Right cardiac atrium (tissue), 5 donors: ENCODE data around the gene NDC80. TPM values are rescaled to one million over a fixed set of nuclear protein-coding genes. Genes with fewer than 3 reads are reported as not detected.
"Not testable (repeated sequence)": the region's sequence is repeated elsewhere in the genome, so short reads cannot be mapped to it uniquely, and the experiment has no call there.

Experiments used
- ATAC-seq, 2 donors: fragments of 200-7000 bp; cut with Tn5 transposase; one replicate each; pipeline versions ENCODE4 v1.8.0 to v1.9.1; 2020; ENCODE audit warnings: moderate library complexity in 2 of 2, mild to moderate bottlenecking in 1 of 2
- DNase-seq, 3 donors: peaks; one replicate each; pipeline ENCODE4 v3.0.0-alpha.2; 2020
- H3K27ac ChIP-seq: one replicate; pipeline ENCODE4 v1.5.1; 2013; ENCODE audit warnings: mild to moderate bottlenecking, low read length, control low read depth, moderate library complexity
- H3K27me3 ChIP-seq: one replicate; pipeline ENCODE4 v1.6.1; 2013; ENCODE audit not compliant: control insufficient read depth, insufficient read depth
- H3K4me1 ChIP-seq: one replicate; pipeline ENCODE4 v1.6.1; 2013; ENCODE audit warnings: low read length; ENCODE audit not compliant: control insufficient read depth, insufficient read depth
- H3K4me3 ChIP-seq: one replicate; pipeline ENCODE4 v1.5.1; 2013; ENCODE audit warnings: low read length, control low read depth
- H3K9me3 ChIP-seq: one replicate; pipeline ENCODE4 v1.6.1; 2013; ENCODE audit warnings: low read length; ENCODE audit not compliant: control insufficient read depth
- WGBS: extraction: QIAGEN DNeasy Blood & Tissue Kit; methylation state at CpG from one replicate; pipeline ENCODE4 v1.1.7; 2013; 5-methylcytosine and 5-hydroxymethylcytosine counted together
- intact Hi-C, 4 donors: fragments of 100-400 bp; cut with DNase I; formaldehyde crosslinking; loops; one replicate each; pipeline versions ENCODE4 v1.11.0 to v1.14.0; 2022 to 2023
- polyA plus RNA-seq: library from polyadenylated mRNA; stranded (reverse); fragments of 200-250 nt; gene quantifications from one replicate; pipeline ENCODE4 v1.2.3, GENCODE V29; 2013
- total RNA-seq, 4 donors: library from RNA; stranded (reverse); fragmentation: NEBNext Ultra II Directional; extraction: Animal tissue kit (Norgen Biotek cat#: 25700); gene quantifications; one replicate each; pipeline ENCODE4 v1.2.1, GENCODE V29; 2021
- donor health status: healthy with polysubstance abuse.
- donor health status: DM: no; HTN: yes; CAD: no.
- donor health status: DM: no; HTN: no; CAD: no.
- donor health status: DM: no; HTN: yes; CAD: no; lungs with severe emphysema.
- donor health status: DM: yes; HTN: yes; CAD: no.

The NDC80 gene
- total and polyA plus RNA-seq, 5 donors, result 0.17 to 1.1 (median 0.28) TPM

DNA sequence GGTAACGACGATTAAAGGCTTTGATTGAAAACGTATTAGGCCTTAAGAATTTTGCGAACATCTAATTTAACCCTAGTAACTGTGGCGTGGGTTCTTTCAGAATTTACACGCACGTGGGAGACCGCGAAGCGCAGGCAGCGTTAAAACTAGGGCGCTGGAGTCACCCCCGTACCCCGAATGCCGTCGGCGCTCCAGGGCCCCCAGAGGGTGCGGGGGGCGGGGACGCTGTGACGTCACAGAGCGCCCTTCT, 83.5 kb downstream of the NDC80 start:
- intact Hi-C loops, result loop anchor here in 2 of 4 donors (5.0 to 10.0 kb wide), 2 partner anchors 80 to 83 kb away; partner anchors contain the start of genes METTL4 (in 2 of the 2) and NDC80 (in 2 of the 2)
- ATAC-seq (peak; percentile 66 to 69), DNase-seq (peak in 2 of 3 donors; percentile 74 to 90)
- H3K4me3 ChIP-seq, result peak overlapping the region; percentile 77
- WGBS, result 1% methylated on average over 22 of the region's 22 CpGs
- peaks cover 3% of the 10 kb centered on the region for H3K4me1 ChIP-seq
- H3K27ac ChIP-seq, result peak overlapping the region; percentile 98
- no peaks in the 10 kb centered on the region for H3K9me3 ChIP-seq
- H3K27me3 ChIP-seq, result no peaks in the 10 kb centered on the region

DNA sequence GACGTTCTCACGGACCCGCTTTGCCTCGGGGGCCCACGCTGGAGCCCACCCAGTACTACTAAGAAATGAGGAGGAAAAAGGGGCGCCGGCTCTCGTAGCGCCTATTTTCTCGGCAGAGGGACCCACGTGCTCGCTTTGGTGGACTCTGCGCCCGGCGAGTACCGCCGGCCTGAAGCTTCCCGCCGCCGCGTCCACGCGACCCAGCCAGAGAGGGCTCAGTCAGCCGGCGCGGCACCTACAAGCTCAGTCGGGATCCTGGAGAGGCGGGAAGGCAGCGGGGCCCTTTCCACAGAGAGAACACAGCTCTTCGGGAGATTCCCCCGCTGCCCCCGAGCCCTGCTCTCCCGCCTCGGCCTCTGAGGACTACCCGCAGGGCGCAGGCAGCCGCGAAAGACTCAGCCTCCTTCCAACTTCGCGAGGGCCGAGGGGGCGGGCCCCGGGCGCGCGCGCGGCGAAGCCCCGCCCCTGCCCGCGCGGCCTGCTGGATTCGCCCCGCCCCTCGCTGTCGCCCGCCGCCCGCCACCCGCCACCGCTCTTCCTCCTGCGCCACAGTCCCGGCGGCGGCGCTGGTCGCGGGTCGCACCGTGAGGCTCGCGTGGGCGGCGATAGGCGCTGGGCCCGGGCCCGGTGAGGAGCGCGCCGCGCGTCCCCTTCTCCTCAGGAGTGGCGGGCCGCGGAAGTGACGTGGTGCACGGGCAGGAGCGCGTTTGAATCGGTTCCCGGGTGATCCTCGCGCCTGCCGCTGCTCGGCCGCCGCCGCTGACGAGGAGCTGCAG, 84.0 kb downstream of the NDC80 start, which contains the start of gene SMCHD1:
TSS of gene SMCHD1 (plus strand) at position 549 of the 776 bp plus-strand sequence. CDS start 350 bp downstream, outside the sequence.
- under 1% methylated on average over 100 of the region's 100 CpGs for WGBS
- intact Hi-C loops, result loop anchor here in 2 of 4 donors (5.0 to 10.0 kb wide), 2 partner anchors 81 to 83 kb away; partner anchors contain the start of genes METTL4 (in 2 of the 2) and NDC80 (in 2 of the 2)
- ATAC-seq (peak; percentile 90 to 91), DNase-seq (peak; percentile 90 to 97 (median 96))
- Histone ChIP-seq H3K9me3 (no peaks in the 10 kb centered on the region), H3K27ac (peak within 1 kb of the TSS; percentile 98), H3K27me3 (no peaks in the 10 kb centered on the region), H3K4me3 (peak within 1 kb of the TSS; percentile 77), H3K4me1 (peaks cover 3% of the 10 kb centered on the region)

DNA sequence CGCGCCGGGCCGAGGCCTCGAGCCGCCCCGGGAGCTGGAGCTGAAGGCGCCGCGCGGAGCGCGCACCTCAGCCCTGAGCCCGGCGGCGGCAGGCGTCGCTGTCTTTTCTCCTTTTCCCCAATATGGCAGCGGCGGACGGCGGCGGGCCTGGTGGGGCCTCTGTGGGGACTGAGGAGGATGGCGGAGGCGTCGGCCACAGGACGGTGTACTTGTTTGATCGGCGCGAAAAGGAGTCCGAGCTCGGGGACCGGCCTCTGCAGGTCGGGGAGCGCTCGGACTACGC, 84.5 kb downstream of the NDC80 start:
- DNase-seq (no peak), ATAC-seq (no peak)
- intact Hi-C loops, result loop anchor here in 2 of 4 donors (5.0 to 10.0 kb wide), 2 partner anchors 81 to 84 kb away; partner anchors contain the start of genes METTL4 (in 2 of the 2) and NDC80 (in 2 of the 2)
- Histone ChIP-seq H3K4me3 (peak overlapping the region; percentile 77), H3K9me3 (no peaks in the 10 kb centered on the region), H3K27me3 (no peaks in the 10 kb centered on the region), H3K4me1 (peaks cover 3% of the 10 kb centered on the region), H3K27ac (peak overlapping the region; percentile 98)
- under 1% methylated on average over 37 of the region's 37 CpGs for WGBS

DNA sequence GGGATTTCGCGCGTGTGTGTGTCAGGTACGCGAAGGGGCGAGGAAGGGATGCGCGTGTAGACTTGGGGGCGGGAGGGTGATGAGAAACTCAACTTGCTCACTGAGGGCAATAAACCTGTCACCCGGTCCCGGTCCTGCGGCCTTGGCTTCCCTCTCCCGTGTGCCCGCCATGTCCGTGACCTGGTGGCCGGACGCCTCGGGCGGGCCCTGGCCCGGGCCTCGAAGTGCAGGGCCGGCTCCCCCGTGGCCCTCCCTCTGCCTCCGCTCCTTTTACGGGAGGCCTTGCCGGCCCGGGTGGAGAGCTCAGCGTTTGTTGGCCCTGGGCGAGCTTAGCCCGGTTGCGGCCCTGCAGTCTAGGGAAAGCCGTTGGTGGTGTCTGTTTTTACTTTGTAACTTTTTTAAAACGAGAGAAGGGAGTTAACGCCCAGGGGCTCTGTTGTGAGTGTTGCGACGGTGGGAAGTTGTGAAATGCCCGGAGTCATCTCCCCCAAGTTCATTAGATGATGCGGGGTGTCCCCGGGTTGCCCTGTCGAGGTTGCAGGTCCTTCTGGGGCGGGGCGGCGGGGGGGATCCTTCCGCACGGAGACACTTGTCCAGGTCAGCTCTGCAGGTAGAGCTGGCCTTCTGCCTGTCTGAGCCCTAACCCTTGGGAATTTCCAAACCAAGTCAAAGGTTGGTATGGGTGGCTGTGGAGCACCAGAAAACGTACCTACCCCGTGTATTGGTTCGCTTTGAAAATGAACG, 85.1 kb downstream of the NDC80 start:
- WGBS, result under 1% methylated on average over 49 of the region's 49 CpGs
- peak; percentile 56 to 84 (median 84) for DNase-seq
- H3K27me3 ChIP-seq, result no peaks in the 10 kb centered on the region
- H3K4me3 ChIP-seq, result peak overlapping the region; percentile 77
- no peaks in the 10 kb centered on the region for H3K9me3 ChIP-seq
- peak overlapping the region; percentile 98 for H3K27ac ChIP-seq
- peak; percentile 77 for ATAC-seq
- intact Hi-C loops, result loop anchor here in 2 of 4 donors (5.0 to 10.0 kb wide), 2 partner anchors 82 to 84 kb away; partner anchors contain the start of genes METTL4 (in 2 of the 2) and NDC80 (in 2 of the 2)
- H3K4me1 ChIP-seq, result peaks cover 3% of the 10 kb centered on the region

DNA sequence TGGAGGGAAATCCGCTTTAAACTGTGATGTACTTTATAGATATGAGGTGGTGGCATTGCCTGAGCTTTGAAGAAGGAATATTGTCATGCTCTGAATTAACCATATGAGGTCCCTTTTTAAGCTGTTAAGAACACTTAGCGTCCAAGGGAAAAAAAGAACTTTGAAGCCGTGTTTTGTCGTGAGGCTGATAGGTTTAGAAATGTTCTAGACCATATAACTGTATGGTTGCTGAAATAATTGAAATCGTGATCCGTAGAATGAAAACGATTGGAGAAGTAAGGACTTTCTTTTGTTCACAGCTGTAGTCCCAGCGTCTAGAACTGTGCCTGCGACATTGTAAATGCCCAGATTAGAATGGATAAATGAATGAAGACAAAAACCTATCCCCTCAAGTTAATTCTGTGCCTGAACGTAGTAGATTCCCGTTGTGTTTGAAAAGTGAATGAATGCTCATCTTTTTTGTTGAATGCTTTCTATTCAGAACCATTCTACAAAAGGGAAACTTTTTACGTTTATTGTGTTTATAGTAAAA, 85.7 kb downstream of the NDC80 start:
- peaks cover 3% of the 10 kb centered on the region for H3K4me1 ChIP-seq

DNA sequence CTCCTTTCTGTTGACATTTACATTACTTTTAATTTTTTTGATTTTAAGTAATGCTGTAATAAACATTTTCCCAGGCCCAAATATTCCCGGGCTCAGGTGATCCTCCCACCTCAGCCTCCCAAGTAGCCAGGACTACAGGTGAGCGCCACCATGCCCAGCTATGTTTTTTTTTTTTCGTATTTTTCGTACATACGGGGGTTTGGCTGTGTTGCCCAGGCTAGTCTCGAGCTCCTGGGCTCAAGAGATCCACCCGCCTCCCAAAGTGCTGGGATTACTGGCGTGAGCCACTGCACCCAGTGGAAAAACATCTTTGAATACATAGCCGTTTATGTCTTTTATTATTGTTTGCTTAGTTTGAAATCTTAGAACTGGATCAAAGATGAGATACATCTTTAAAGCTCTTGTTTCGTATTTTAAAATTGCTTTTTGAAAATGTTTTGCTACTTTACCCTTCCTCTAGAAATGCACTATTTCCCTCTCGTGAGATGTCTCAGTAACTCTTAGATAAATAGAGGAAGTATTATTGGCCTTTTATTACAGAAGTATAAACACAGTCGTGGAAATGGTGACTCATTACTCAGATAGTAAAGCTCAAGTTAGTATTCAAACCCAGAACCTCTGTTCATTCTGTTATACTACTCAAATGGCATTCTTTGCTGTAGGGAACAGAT, 86.6 kb downstream of the NDC80 start:
- DNase-seq (no peak), ATAC-seq (peak in 1 of 2 donors; percentile 21)
- H3K4me3 ChIP-seq, result peak overlapping the region; percentile 42
- no peaks in the 10 kb centered on the region for H3K9me3 ChIP-seq
- H3K27ac ChIP-seq, result peak overlapping the region; percentile 27
- H3K4me1 ChIP-seq, result peaks cover 3% of the 10 kb centered on the region
- 53% methylated on average over 12 of the region's 12 CpGs for WGBS
- no peaks in the 10 kb centered on the region for H3K27me3 ChIP-seq
- intact Hi-C loops, result loop anchor here in 2 of 4 donors (5.0 to 10.0 kb wide), 2 partner anchors 83 to 86 kb away; partner anchors contain the start of genes METTL4 (in 2 of the 2) and NDC80 (in 2 of the 2)

More for the DNA sequence above, 85.7 kb downstream of the NDC80 start:
- H3K27ac ChIP-seq, result peak overlapping the region; percentile 98
- H3K4me3 ChIP-seq, result peak overlapping the region; percentile 77
- no peaks in the 10 kb centered on the region for H3K27me3 ChIP-seq
- no peak for ATAC-seq
- intact Hi-C loops, result loop anchor here in 2 of 4 donors (5.0 to 10.0 kb wide), 2 partner anchors 82 to 85 kb away; partner anchors contain the start of genes METTL4 (in 2 of the 2) and NDC80 (in 2 of the 2)
- DNase-seq, result no peak
- H3K9me3 ChIP-seq, result no peaks in the 10 kb centered on the region
- 4% methylated on average over 12 of the region's 12 CpGs for WGBS

DNA sequence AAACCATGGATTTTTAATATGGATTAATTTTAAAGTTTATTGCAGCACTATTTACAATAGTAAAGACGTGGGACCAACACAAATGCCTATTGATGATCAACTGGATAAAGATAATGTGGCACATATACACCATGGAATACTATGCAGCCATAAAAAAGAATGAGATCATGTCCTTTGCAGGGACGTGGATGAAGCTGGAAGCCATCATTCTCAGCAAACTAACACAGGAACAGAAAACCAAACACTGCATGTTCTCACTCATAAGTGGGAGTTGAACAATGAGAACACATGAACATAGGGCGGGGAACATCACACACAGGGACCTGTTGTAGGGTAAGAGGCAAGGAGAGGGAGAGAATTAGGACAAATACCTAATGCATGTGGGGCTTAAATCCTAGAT, 89.5 kb downstream of the NDC80 start:
- not testable (repeated sequence) for H3K27me3 ChIP-seq, ATAC-seq, H3K9me3 ChIP-seq

DNA sequence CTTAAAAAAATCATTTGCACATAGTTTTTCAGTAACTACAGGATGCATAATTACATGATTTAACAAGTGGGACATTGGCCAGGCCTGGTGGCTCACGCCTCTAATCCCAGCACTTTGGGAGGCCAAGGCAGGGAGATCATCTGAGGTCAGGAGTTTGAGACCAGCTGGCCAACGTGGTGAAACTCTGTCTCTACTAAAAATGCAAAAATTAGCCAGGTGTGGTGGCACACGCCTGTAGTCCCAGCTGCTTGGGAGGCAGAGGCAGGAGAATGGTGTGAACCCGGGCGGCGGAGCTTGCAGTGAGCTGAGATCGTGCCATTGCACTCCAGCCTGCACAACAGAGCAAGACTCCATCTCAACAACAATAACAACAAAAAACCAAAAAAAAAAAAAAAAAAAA, 90.9 kb downstream of the NDC80 start:
- intact Hi-C loops, H3K4me3 ChIP-seq, H3K9me3 ChIP-seq, H3K4me1 ChIP-seq, H3K27ac ChIP-seq, DNase-seq, H3K27me3 ChIP-seq, ATAC-seq: not testable (repeated sequence)
- 94% methylated on average over 7 of the region's 7 CpGs for WGBS

More for the DNA sequence above, 89.5 kb downstream of the NDC80 start:
- DNase-seq, H3K4me1 ChIP-seq, intact Hi-C loops, H3K27ac ChIP-seq, H3K4me3 ChIP-seq: not testable (repeated sequence)
- WGBS, result 96% methylated on average over 3 of the region's 3 CpGs

DNA sequence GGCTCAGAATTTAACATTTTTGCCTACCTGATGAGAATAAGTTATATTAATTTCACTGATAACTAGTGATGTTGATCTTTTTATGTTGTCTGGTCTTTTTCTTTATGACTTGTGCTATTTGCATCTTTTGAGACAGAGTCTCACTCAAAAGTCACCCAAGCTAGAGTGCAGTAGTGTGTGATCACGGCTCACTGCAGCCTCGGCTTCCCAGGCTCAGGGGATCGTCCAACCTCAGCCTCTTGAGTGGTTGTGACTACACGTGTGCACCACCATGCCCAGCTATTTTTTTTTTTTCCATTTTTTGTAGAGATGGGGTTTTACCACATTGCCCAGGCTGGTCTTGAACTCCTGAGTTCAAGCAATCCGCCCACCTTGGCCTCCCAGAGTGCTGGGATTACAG, 91.6 kb downstream of the NDC80 start:
- no peaks in the 10 kb centered on the region for H3K4me1 ChIP-seq
- no peak overlapping the region for H3K4me3 ChIP-seq
- DNase-seq (no peak), ATAC-seq (no peak)
- intact Hi-C loops, result no loop called here
- WGBS, result 85% methylated on average over 5 of the region's 5 CpGs
- no peaks in the 10 kb centered on the region for H3K27me3 ChIP-seq
- no peaks in the 10 kb centered on the region for H3K9me3 ChIP-seq
- no peak overlapping the region for H3K27ac ChIP-seq
